Gastroesophageal sphincter (tissue), 4 donors: ENCODE data around the gene SHTN1. TPM values are rescaled to one million over a fixed set of nuclear protein-coding genes. Genes with fewer than 3 reads are reported as not detected.

Source experiments
- ATAC-seq: fragments of 150-250 bp; one replicate; pipeline ENCODE4 v1.9.1; 2016; ENCODE audit warnings: mild to moderate bottlenecking, moderate library complexity
- H3K27ac ChIP-seq, 4 donors: fragments of 200-600 bp; sonication (generic) in 3 of 4; 1 replicate in 3 of 4; 2 replicates in 1 of 4; pipeline ENCODE4 v1.5.1; 2016 to 2019
- H3K27me3 ChIP-seq: fragments of 200-600 bp; sonication (generic); one replicate; pipeline ENCODE4 v1.5.1; 2019
- H3K36me3 ChIP-seq, 2 donors: fragments of 200-600 bp; sonication (generic); one replicate each; pipeline ENCODE4 v1.5.1; 2019; ENCODE audit warnings: control low read depth in 1 of 2
- H3K4me1 ChIP-seq, 3 donors: fragments of 200-600 bp; sonication (generic); 1 replicate in 2 of 3; 2 replicates in 1 of 3; pipeline ENCODE4 v1.5.1; 2016 to 2019; ENCODE audit warnings: control low read depth in 2 of 3
- H3K4me3 ChIP-seq, 2 donors: fragments of 200-600 bp; sonication (generic); one replicate each; pipeline ENCODE4 v1.5.1; 2019; ENCODE audit warnings: mild to moderate bottlenecking in 1 of 2, moderate library complexity in 1 of 2
- H3K9me3 ChIP-seq, 3 donors: fragments of 200-600 bp; sonication (generic); one replicate each; pipeline ENCODE4 v1.5.1; 2017 to 2019; ENCODE audit warnings: control low read depth in 2 of 3
- EP300 ChIP-seq: sonication (generic); formaldehyde crosslinking; IDR thresholded peaks from one replicate; pipeline ENCODE4 v1.6.1; 2017; ENCODE audit warnings: antibody characterized with exemption, mild to moderate bottlenecking
- POLR2A ChIP-seq, 2 donors: fragments of 450-650 bp; IDR thresholded peaks; one replicate each; pipeline ENCODE4 v1.6.1; 2017; ENCODE audit warnings: antibody characterized with exemption in 2 of 2, mild to moderate bottlenecking in 2 of 2, moderate library complexity in 1 of 2
- POLR2AphosphoS5 ChIP-seq: sonication (generic); formaldehyde crosslinking; IDR thresholded peaks from one replicate; pipeline ENCODE4 v1.6.1; 2017; ENCODE audit warnings: antibody characterized with exemption
- WGBS, 2 donors: methylation state at CpG; one replicate each; pipeline ENCODE4 v1.1.5; 2018; ENCODE audit warnings: low coverage in 1 of 2; 5-methylcytosine and 5-hydroxymethylcytosine counted together
- total RNA-seq, 4 donors: library from RNA; depleted of rRNA; stranded (reverse); fragments of >200 nt; gene quantifications; one replicate each; pipeline ENCODE4 v1.1.0, GENCODE V29; 2016
- TF ChIP-seq, protein P1 (sequence below), 4 experiments: fragments of 200-600 bp in 2 of 4; fragments of 450-650 bp in 2 of 4; sonication (generic) in 1 of 4; IDR thresholded peaks; one replicate each; pipeline ENCODE4 v1.5.1; 2017 to 2019; ENCODE audit warnings: antibody characterized with exemption in 4 of 4, mild to moderate bottlenecking in 2 of 4, moderate library complexity in 2 of 4

SHTN1 gene
- total RNA-seq, 4 donors from 2014 or later: 4.3 to 9.2 (median 6.3) TPM

DNA sequence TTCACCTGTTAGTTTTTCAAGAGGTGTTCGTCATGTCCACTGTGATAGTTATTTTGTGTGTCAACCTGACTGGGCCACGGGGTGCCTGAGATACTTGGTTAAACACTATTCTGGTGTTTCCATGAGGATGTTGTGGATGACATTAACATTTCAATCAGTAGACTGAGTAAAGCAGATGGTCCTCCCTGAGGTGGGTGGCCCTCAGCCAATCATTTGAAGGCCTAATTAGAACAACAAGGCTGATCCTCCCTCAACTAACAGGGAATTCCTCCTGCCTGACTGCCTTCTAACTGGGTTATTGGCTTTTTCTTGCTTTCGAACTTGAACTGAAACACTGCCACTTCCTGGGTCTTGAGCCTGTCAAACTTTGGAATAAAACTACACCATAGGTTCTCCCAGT is 79.9 kb downstream of the SHTN1 start:
- H3K36me3 ChIP-seq: peaks cover 0 to 20% of the 10 kb centered on the region in 2 donors
- H3K4me3 ChIP-seq: no peak overlapping the region
- H3K9me3 ChIP-seq: no peaks in the 10 kb centered on the region
- 94% methylated on average over 2 of the region's 3 CpGs; no CpG with 5 or more reads in 1 of the 2 donors for WGBS, 2 donors
- TF ChIP-seq POLR2A (IDR thresholded peaks at IDR 0.05) (no peak), EP300 (no peak), POLR2AphosphoS5 (no peak)
- TF ChIP-seq, protein P1, sequence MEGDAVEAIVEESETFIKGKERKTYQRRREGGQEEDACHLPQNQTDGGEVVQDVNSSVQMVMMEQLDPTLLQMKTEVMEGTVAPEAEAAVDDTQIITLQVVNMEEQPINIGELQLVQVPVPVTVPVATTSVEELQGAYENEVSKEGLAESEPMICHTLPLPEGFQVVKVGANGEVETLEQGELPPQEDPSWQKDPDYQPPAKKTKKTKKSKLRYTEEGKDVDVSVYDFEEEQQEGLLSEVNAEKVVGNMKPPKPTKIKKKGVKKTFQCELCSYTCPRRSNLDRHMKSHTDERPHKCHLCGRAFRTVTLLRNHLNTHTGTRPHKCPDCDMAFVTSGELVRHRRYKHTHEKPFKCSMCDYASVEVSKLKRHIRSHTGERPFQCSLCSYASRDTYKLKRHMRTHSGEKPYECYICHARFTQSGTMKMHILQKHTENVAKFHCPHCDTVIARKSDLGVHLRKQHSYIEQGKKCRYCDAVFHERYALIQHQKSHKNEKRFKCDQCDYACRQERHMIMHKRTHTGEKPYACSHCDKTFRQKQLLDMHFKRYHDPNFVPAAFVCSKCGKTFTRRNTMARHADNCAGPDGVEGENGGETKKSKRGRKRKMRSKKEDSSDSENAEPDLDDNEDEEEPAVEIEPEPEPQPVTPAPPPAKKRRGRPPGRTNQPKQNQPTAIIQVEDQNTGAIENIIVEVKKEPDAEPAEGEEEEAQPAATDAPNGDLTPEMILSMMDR (IDR thresholded peaks at IDR 0.05): no peak
- no peaks in the 10 kb centered on the region for H3K4me1 ChIP-seq
- no peaks in the 10 kb centered on the region for H3K27me3 ChIP-seq
- H3K27ac ChIP-seq: no peak overlapping the region
- no peak for ATAC-seq

DNA sequence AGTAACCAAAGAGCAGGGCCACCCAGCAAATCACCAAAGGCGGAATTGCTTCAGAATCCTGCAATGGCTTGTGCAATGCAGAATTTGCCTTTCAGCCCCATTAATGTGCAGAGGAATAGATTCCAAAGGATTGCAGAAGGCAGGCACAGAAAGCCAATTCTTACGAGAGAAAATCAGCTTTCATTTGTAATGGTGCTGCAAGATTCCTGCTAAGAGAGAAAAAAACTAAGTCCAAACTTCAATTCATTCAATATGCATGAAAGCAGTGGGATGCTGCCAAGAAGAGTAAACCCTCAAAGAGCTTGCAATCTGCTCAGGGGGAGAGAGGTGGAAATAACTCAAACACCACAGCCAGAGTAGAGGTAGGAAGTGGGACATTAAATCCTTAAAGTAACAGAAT is 85.3 kb downstream of the SHTN1 start:
- H3K9me3 ChIP-seq: no peaks in the 10 kb centered on the region
- TF ChIP-seq, protein P1 (IDR thresholded peaks at IDR 0.05): no peak
- no peak for TF ChIP-seq EP300
- no peak for TF ChIP-seq POLR2AphosphoS5
- no peak for TF ChIP-seq POLR2A (IDR thresholded peaks at IDR 0.05)
- peaks cover 0 to 21% of the 10 kb centered on the region in 2 donors for H3K36me3 ChIP-seq
- no peak for ATAC-seq
- H3K27ac ChIP-seq: no peak overlapping the region
- no peaks in the 10 kb centered on the region for H3K4me1 ChIP-seq
- no peaks in the 10 kb centered on the region for H3K27me3 ChIP-seq
- no peak overlapping the region for H3K4me3 ChIP-seq
- WGBS, 2 donors: 86% methylated on average over 1 of the region's 2 CpGs; no CpG with 5 or more reads in 1 of the 2 donors

DNA sequence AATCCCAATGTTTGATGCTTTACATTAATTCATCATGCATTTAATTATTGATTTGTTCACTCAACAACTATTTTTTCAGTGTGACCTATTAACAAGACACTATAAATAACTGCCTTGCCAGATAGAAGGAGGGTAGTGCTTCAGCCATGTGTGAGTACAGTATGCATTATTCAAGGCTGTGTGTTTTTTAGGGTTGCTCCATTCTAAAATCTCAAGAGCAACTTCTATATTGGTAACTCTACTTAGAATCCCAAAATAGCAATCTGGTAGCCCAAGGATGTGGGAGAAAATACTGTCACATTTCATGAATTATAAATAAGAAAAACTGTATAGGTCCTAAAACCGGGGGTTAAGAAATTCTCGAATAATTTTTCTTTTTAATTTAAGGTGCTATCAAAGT is 85.8 kb downstream of the SHTN1 start:
- H3K4me1 ChIP-seq: no peaks in the 10 kb centered on the region
- no peak overlapping the region for H3K27ac ChIP-seq
- H3K9me3 ChIP-seq: no peaks in the 10 kb centered on the region
- H3K36me3 ChIP-seq: peaks cover 0 to 26% of the 10 kb centered on the region in 2 donors
- 94 to 95% methylated on average over 2 of the region's 2 CpGs for WGBS, 2 donors
- H3K4me3 ChIP-seq: no peak overlapping the region
- ATAC-seq: no peak
- TF ChIP-seq POLR2AphosphoS5 (no peak), POLR2A (IDR thresholded peaks at IDR 0.05) (no peak), EP300 (no peak)
- TF ChIP-seq, protein P1 (IDR thresholded peaks at IDR 0.05): no peak
- no peaks in the 10 kb centered on the region for H3K27me3 ChIP-seq

DNA sequence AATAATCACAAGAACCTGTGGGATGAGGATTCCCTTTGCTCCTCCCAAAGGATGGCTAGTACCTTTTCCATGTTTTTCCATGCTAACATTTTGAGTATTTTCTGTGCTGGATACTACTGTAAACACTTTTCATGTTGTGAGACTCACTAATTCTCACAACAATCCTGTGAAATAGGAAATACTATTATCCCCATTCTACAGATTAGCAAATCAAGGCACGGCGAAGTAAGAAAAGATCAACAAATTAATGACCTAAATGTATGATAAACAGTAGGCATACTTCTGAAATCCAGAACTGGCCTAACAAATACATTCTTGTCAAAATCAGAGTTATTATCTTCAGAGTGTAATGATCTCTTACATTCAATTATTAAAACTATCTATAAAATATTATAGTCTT is 86.4 kb downstream of the SHTN1 start:
- no peak overlapping the region for H3K27ac ChIP-seq
- TF ChIP-seq POLR2A (IDR thresholded peaks at IDR 0.05) (no peak), POLR2AphosphoS5 (no peak), EP300 (no peak)
- TF ChIP-seq, protein P1 (IDR thresholded peaks at IDR 0.05): no peak
- no peaks in the 10 kb centered on the region for H3K9me3 ChIP-seq
- no peak overlapping the region for H3K4me3 ChIP-seq
- peaks cover 0 to 32% of the 10 kb centered on the region in 2 donors for H3K36me3 ChIP-seq
- H3K4me1 ChIP-seq: no peaks in the 10 kb centered on the region
- WGBS, 2 donors: 89 to 96% methylated on average over 2 of the region's 2 CpGs
- no peak for ATAC-seq
- no peaks in the 10 kb centered on the region for H3K27me3 ChIP-seq

DNA sequence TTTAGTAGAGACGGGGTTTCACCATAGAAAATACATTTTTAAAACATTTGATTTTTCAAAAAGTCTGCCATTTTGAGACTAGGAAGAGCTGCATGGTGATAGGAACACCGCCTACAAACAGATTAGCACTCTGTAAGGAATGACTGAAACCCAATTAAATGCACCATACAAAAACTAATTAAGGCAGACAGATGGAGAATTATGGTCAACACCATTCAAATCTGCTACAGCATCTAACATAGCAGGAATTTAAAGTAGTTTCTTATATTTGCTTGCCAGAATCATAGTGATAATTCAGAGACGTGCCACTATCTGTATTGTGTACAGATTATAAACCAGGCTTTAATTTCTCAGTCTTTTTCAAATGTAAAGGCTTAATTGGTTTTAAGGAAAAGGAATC is 87.5 kb downstream of the SHTN1 start:
- no peaks in the 10 kb centered on the region for H3K9me3 ChIP-seq
- no peak for ATAC-seq
- no peaks in the 10 kb centered on the region for H3K4me1 ChIP-seq
- no peaks in the 10 kb centered on the region for H3K27me3 ChIP-seq
- H3K27ac ChIP-seq: no peak overlapping the region
- WGBS, 2 donors: 86 to 100% methylated on average over 3 of the region's 3 CpGs
- TF ChIP-seq EP300 (no peak), POLR2A (IDR thresholded peaks at IDR 0.05) (no peak), POLR2AphosphoS5 (no peak)
- TF ChIP-seq, protein P1 (IDR thresholded peaks at IDR 0.05): no peak
- peaks cover 0 to 42% of the 10 kb centered on the region in 2 donors for H3K36me3 ChIP-seq
- no peak overlapping the region for H3K4me3 ChIP-seq
